GM23248 (cell line): Measurements from ENCODE around the gene OR52N2.

Experiments
- EZH2 ChIP-seq: fragments of 200-600 bp; sonication (generic); IDR thresholded peaks from 2 replicates; pipeline ENCODE4 v1.6.1; 2018; ENCODE audit warnings: antibody characterized with exemption, mild to moderate bottlenecking; ENCODE audit not compliant: insufficient read depth, poor library complexity, severe bottlenecking
- EZH2phosphoT487 ChIP-seq: fragments of 200-600 bp; sonication (generic); IDR thresholded peaks from 2 replicates; pipeline ENCODE4 v1.6.1; 2018; ENCODE audit warnings: antibody characterized with exemption, moderate library complexity, mild to moderate bottlenecking, low read depth; ENCODE audit not compliant: insufficient read depth

- TF ChIP-seq EZH2phosphoT487 (no peak), EZH2 (no peak)
Observed at GRCh38 chr11:5837695-5838094, 29.0 kb downstream of the OR52N2 start.
